ENCODE data around the gene KCNQ2. TPM values are rescaled to one million over a fixed set of nuclear protein-coding genes. Genes with fewer than 3 reads are reported as not detected.

Gene KCNQ2
- total RNA-seq, 1 donor from 2014 or later, result 14.6 TPM

DNA sequence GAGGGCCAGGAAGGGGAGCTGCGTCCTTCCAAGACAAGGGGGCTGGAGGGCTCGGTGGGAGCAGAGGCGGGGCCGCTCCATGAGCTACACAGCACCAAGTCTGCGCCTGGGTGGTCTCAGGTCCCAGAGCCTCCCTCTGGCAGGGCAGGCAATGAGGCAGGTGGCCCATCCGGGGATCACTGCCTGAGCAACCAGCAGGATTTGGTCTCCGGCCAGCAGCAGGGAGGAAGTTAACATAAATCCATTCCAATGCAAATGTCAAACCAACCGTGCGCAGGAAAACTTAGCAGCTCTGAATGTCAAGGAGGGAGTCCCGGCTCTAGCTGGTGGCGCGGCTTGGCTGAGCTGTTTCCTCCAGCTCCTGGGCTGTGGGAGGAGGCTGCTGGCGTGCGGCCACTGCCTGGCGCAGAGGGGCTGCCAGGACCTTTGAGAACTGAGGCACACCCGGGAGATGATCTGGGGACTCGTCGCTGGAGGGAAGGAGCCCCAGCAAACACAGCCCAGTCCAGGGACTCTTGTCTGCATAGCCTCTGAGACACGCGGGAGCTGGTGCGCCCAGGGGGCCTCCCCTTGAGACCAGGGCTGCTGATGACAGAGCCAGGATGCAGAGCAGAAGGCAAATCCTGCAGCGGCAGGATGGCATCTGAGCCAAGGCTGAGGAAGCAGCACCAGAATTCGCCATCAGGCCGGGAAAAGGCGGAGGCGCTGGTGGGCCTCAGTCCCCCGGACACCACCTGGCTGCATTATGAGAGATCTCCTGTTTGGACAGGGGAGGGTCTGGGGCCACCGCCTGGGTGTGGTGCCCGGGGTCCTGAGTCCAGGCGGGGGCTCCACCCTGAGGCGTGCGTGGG, 78.2 kb downstream of the KCNQ2 start:
- Mint-ChIP-seq H3K4me3 (ENCODE audit: low read depth) (no peak overlapping the region), H3K27me3 (peaks cover 15% of the 10 kb centered on the region), H3K36me3 (ENCODE audit: insufficient read depth) (no peaks in the 10 kb centered on the region), H3K4me1 (ENCODE audit: low read depth) (no peaks in the 10 kb centered on the region), H3K9me3 (ENCODE audit: low read depth) (no peaks in the 10 kb centered on the region), H3K27ac (no peak overlapping the region)
- DNase-seq (ENCODE audit: low spot score, unreplicated experiment), result no peak
- TF ChIP-seq, protein P1, sequence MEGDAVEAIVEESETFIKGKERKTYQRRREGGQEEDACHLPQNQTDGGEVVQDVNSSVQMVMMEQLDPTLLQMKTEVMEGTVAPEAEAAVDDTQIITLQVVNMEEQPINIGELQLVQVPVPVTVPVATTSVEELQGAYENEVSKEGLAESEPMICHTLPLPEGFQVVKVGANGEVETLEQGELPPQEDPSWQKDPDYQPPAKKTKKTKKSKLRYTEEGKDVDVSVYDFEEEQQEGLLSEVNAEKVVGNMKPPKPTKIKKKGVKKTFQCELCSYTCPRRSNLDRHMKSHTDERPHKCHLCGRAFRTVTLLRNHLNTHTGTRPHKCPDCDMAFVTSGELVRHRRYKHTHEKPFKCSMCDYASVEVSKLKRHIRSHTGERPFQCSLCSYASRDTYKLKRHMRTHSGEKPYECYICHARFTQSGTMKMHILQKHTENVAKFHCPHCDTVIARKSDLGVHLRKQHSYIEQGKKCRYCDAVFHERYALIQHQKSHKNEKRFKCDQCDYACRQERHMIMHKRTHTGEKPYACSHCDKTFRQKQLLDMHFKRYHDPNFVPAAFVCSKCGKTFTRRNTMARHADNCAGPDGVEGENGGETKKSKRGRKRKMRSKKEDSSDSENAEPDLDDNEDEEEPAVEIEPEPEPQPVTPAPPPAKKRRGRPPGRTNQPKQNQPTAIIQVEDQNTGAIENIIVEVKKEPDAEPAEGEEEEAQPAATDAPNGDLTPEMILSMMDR (IDR thresholded peaks at IDR 0.05; ENCODE audit: unreplicated experiment), result no peak

DNA sequence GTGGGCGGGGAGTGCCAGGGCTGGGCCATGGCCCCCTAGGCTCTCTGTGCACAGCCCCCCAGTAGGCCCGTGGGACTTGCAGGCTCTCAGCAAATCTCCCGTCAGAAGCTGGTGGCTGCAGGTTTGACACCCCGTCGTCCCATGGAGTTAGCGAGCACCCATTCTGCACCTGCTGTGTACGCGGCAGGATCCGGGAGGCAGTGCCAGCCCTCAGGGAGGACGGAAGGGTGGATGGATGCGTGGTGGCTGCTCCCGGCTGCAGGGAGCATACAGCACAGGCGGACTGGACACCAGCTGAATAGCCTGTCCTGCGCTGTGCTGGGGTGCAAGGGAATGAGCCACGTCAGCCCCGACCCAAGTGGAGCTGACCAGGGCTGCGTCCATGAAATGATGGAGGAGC, 78.9 kb downstream of the KCNQ2 start:
- H3K27me3 Mint-ChIP-seq, result peaks cover 17% of the 10 kb centered on the region
- no peaks in the 10 kb centered on the region for H3K36me3 Mint-ChIP-seq (ENCODE audit: insufficient read depth)
- H3K4me1 Mint-ChIP-seq (ENCODE audit: low read depth), result no peaks in the 10 kb centered on the region
- no peaks in the 10 kb centered on the region for H3K9me3 Mint-ChIP-seq (ENCODE audit: low read depth)
- TF ChIP-seq, protein P1 (IDR thresholded peaks at IDR 0.05; ENCODE audit: unreplicated experiment), result no peak
- no peak overlapping the region for H3K27ac Mint-ChIP-seq
- H3K4me3 Mint-ChIP-seq (ENCODE audit: low read depth), result no peak overlapping the region
- DNase-seq (ENCODE audit: low spot score, unreplicated experiment), result no peak

DNA sequence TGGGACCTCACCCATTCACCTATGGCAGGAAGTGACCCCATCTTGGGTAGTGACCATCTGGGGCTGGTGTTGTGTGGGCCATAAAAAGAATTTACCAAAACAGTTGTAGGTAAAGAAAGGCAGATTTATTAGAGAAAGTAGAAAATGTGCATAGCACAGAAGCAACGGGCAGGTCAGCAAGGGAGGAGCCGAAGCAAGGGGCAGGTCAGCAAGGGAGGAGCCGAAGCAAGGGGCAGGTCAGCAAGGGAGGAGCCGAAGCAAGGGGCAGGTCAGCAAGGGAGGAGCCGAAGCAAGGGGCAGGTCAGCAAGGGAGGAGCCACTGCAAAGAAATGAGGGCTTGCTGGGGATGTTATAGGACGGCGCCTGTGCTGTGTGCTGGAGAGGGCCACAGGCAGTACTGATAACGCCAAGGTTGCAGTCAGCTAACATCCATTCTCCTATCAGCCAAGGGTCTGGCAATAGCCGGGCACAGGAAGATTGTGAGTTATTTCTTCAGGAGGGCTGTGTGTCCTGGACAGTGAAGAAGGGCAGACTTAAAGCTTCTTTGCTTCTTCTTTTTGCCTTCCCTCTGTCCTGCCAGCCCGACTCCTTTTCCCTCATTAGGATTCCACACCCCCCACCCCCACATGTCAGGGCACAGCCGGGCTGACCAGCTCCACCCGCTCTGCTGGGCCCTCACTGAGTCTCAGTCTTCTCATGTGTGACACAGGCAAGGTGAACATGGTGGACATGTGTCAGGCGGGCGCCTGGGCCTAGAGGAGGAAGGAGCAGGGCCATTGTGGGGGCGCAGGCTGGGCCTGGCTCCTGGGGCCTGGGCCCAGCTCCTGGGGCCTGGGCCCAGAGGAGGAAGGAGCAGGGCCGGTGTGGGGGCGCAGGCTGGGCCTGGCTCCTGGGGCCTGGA, 79.7 kb downstream of the KCNQ2 start:
- H3K27me3 Mint-ChIP-seq, result peaks cover 17% of the 10 kb centered on the region
- no peak overlapping the region for H3K4me3 Mint-ChIP-seq (ENCODE audit: low read depth)
- no peaks in the 10 kb centered on the region for H3K4me1 Mint-ChIP-seq (ENCODE audit: low read depth)
- TF ChIP-seq, protein P1 (IDR thresholded peaks at IDR 0.05; ENCODE audit: unreplicated experiment), result no peak
- H3K27ac Mint-ChIP-seq, result no peak overlapping the region
- no peak for DNase-seq (ENCODE audit: low spot score, unreplicated experiment)
- H3K9me3 Mint-ChIP-seq (ENCODE audit: low read depth), result peaks cover 4% of the 10 kb centered on the region
- no peaks in the 10 kb centered on the region for H3K36me3 Mint-ChIP-seq (ENCODE audit: insufficient read depth)

DNA sequence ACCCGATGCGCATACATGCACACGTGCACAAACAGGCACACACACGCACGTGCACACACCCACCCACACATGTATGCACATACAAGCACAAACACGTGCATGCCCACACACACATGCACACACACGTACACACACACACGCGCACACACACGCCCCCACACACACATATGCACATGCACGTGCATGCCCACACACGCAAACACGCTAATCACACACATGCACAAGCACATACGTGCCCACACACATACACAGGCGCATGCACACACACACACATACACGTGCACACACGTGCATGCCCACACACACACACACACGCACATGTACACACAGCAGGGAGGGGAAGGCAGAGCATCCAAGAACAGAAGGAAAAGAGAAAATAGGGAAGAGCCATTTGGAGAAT, 84.5 kb downstream of the KCNQ2 start:
- H3K27ac Mint-ChIP-seq, result no peak overlapping the region
- H3K36me3 Mint-ChIP-seq (ENCODE audit: insufficient read depth), result no peaks in the 10 kb centered on the region
- TF ChIP-seq, protein P1 (IDR thresholded peaks at IDR 0.05; ENCODE audit: unreplicated experiment), result no peak
- no peak for DNase-seq (ENCODE audit: low spot score, unreplicated experiment)
- H3K9me3 Mint-ChIP-seq (ENCODE audit: low read depth), result peaks cover 22% of the 10 kb centered on the region
- H3K4me1 Mint-ChIP-seq (ENCODE audit: low read depth), result no peaks in the 10 kb centered on the region
- peaks cover 10% of the 10 kb centered on the region for H3K27me3 Mint-ChIP-seq
- no peak overlapping the region for H3K4me3 Mint-ChIP-seq (ENCODE audit: low read depth)

DNA sequence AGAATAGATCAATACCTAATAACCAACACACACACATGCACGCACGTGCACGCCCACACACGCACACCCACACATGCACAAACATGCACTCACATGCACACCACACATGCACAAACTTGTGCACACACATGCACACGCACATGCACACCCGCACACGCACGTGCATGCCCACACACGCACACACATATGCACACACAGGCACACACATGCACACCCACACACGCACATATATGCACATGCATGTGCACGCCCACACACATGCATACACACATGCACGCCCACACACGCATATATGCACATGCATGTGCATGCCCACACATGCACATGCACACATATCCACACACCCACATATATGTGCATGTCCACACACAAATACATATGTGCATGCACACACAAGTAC, 85.1 kb downstream of the KCNQ2 start:
- Mint-ChIP-seq H3K36me3 (ENCODE audit: insufficient read depth) (no peaks in the 10 kb centered on the region), H3K27ac (no peak overlapping the region), H3K27me3 (peaks cover 10% of the 10 kb centered on the region), H3K9me3 (ENCODE audit: low read depth) (peaks cover 22% of the 10 kb centered on the region), H3K4me3 (ENCODE audit: low read depth) (no peak overlapping the region), H3K4me1 (ENCODE audit: low read depth) (no peaks in the 10 kb centered on the region)
- no peak for DNase-seq (ENCODE audit: low spot score, unreplicated experiment)
- TF ChIP-seq, protein P1 (IDR thresholded peaks at IDR 0.05; ENCODE audit: unreplicated experiment), result no peak
